ENCODE measurements around the gene PANK2. TPM values are rescaled to one million over a fixed set of nuclear protein-coding genes. Genes with fewer than 3 reads are reported as not detected.

Gene PANK2
- total and polyA plus RNA-seq, 2 of the 8 experiments (the other 6 are each of a cell fraction or from before 2014, with no cell fraction given) = 17.1 to 57.5 TPM

DNA sequence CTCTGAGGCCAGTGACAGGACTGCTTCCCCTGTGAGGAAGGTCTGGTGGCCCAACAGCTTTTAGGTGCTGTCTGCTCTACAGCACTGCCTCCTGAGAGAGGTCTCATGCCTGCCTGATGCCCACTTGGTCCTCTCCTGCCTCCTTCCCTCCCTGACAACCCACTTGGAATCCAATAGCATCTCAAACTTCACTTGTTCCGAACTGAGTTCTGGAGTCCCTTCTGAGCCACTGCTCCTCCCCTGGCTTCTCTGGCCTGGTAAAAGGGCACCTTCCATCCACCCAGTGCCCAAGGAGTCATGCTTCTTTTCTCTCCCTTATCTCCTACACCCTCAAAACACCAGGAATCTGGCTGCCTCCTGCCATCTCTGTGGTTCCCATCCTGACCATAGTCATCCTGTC lies 40.6 kb upstream of the PANK2 start (continued):
- TF ChIP-seq, protein P1, sequence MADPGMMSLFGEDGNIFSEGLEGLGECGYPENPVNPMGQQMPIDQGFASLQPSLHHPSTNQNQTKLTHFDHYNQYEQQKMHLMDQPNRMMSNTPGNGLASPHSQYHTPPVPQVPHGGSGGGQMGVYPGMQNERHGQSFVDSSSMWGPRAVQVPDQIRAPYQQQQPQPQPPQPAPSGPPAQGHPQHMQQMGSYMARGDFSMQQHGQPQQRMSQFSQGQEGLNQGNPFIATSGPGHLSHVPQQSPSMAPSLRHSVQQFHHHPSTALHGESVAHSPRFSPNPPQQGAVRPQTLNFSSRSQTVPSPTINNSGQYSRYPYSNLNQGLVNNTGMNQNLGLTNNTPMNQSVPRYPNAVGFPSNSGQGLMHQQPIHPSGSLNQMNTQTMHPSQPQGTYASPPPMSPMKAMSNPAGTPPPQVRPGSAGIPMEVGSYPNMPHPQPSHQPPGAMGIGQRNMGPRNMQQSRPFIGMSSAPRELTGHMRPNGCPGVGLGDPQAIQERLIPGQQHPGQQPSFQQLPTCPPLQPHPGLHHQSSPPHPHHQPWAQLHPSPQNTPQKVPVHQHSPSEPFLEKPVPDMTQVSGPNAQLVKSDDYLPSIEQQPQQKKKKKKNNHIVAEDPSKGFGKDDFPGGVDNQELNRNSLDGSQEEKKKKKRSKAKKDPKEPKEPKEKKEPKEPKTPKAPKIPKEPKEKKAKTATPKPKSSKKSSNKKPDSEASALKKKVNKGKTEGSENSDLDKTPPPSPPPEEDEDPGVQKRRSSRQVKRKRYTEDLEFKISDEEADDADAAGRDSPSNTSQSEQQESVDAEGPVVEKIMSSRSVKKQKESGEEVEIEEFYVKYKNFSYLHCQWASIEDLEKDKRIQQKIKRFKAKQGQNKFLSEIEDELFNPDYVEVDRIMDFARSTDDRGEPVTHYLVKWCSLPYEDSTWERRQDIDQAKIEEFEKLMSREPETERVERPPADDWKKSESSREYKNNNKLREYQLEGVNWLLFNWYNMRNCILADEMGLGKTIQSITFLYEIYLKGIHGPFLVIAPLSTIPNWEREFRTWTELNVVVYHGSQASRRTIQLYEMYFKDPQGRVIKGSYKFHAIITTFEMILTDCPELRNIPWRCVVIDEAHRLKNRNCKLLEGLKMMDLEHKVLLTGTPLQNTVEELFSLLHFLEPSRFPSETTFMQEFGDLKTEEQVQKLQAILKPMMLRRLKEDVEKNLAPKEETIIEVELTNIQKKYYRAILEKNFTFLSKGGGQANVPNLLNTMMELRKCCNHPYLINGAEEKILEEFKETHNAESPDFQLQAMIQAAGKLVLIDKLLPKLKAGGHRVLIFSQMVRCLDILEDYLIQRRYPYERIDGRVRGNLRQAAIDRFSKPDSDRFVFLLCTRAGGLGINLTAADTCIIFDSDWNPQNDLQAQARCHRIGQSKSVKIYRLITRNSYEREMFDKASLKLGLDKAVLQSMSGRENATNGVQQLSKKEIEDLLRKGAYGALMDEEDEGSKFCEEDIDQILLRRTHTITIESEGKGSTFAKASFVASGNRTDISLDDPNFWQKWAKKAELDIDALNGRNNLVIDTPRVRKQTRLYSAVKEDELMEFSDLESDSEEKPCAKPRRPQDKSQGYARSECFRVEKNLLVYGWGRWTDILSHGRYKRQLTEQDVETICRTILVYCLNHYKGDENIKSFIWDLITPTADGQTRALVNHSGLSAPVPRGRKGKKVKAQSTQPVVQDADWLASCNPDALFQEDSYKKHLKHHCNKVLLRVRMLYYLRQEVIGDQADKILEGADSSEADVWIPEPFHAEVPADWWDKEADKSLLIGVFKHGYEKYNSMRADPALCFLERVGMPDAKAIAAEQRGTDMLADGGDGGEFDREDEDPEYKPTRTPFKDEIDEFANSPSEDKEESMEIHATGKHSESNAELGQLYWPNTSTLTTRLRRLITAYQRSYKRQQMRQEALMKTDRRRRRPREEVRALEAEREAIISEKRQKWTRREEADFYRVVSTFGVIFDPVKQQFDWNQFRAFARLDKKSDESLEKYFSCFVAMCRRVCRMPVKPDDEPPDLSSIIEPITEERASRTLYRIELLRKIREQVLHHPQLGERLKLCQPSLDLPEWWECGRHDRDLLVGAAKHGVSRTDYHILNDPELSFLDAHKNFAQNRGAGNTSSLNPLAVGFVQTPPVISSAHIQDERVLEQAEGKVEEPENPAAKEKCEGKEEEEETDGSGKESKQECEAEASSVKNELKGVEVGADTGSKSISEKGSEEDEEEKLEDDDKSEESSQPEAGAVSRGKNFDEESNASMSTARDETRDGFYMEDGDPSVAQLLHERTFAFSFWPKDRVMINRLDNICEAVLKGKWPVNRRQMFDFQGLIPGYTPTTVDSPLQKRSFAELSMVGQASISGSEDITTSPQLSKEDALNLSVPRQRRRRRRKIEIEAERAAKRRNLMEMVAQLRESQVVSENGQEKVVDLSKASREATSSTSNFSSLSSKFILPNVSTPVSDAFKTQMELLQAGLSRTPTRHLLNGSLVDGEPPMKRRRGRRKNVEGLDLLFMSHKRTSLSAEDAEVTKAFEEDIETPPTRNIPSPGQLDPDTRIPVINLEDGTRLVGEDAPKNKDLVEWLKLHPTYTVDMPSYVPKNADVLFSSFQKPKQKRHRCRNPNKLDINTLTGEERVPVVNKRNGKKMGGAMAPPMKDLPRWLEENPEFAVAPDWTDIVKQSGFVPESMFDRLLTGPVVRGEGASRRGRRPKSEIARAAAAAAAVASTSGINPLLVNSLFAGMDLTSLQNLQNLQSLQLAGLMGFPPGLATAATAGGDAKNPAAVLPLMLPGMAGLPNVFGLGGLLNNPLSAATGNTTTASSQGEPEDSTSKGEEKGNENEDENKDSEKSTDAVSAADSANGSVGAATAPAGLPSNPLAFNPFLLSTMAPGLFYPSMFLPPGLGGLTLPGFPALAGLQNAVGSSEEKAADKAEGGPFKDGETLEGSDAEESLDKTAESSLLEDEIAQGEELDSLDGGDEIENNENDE (IDR thresholded peaks at IDR 0.05; ENCODE audit: insufficient replicate concordance, low read length) = no peak
- TF ChIP-seq PHF8 (conservative IDR thresholded peaks at IDR 0.05; ENCODE audit: low read depth, low read length) (no peak), TCF12 (IDR thresholded peaks at IDR 0.05; ENCODE audit: low read depth, low read length) (no peak), TAF1 (IDR thresholded peaks at IDR 0.05; ENCODE audit: low read depth, low read length) (no peak), SIN3A (conservative IDR thresholded peaks at IDR 0.05 in 1 of 2, IDR thresholded peaks at IDR 0.05 in 1 of 2; ENCODE audit: low read depth in 1 of 2, low read length in 2 of 2) (no peak), KDM4A (IDR thresholded peaks at IDR 0.05; ENCODE audit: low read depth, low read length, severe bottlenecking) (no peak)
